ENCODE results near the gene SDE2.
"Not testable (repeated sequence)": the region's sequence is repeated elsewhere in the genome, so short reads cannot be mapped to it uniquely, and the experiment has no call there.

DNA sequence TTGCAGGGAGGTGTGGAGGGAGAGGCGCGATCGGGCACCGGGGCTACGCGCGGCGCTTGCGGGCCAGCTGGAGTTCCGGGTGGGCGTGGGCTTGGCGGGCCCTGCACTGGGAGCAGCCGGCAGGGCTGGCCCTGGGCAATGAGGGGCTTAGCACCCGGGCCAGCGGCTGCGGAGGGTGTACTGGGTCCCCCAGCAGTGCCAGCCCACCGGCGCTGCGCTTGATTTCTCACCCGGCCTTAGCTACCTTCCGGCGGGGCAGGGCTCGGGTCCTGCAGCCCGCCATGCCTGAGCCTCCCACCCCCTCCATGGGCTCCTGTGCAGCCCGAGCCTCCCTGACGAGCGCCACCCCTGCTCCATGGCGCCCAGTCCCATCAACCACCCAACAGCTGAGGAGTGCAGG is 29.4 kb downstream of the SDE2 start:
- TF ChIP-seq, protein P1, sequence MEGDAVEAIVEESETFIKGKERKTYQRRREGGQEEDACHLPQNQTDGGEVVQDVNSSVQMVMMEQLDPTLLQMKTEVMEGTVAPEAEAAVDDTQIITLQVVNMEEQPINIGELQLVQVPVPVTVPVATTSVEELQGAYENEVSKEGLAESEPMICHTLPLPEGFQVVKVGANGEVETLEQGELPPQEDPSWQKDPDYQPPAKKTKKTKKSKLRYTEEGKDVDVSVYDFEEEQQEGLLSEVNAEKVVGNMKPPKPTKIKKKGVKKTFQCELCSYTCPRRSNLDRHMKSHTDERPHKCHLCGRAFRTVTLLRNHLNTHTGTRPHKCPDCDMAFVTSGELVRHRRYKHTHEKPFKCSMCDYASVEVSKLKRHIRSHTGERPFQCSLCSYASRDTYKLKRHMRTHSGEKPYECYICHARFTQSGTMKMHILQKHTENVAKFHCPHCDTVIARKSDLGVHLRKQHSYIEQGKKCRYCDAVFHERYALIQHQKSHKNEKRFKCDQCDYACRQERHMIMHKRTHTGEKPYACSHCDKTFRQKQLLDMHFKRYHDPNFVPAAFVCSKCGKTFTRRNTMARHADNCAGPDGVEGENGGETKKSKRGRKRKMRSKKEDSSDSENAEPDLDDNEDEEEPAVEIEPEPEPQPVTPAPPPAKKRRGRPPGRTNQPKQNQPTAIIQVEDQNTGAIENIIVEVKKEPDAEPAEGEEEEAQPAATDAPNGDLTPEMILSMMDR (IDR thresholded peaks at IDR 0.05 in 8 of 11, conservative IDR thresholded peaks at IDR 0.05 in 3 of 11): not testable (repeated sequence)
- TF ChIP-seq POLR2AphosphoS5, POLR2A (IDR thresholded peaks at IDR 0.05): not testable (repeated sequence)
